NCI-H128 (cell line): ENCODE results near the gene RBM15B.

Source experiments
- DNase-seq: peaks from one replicate; lab custom pipeline; 2025; ENCODE audit not compliant: unreplicated experiment; lab: John Stamatoyannopoulos, UW

RBM15B gene

GRCh38 chr3:51441282-51442030 lies 50.4 kb downstream of the RBM15B start:
- DNase-seq, result no peak

GRCh38 chr3:51445544-51446280 lies 54.6 kb downstream of the RBM15B start:
- no peak for DNase-seq
